ENCODE data around the gene XKR7. TPM values are rescaled to one million over a fixed set of nuclear protein-coding genes. Genes with fewer than 3 reads are reported as not detected.

Gene XKR7
- total and polyA plus RNA-seq, 2 donors (not counting 3 experiments of a cell fraction or from before 2014, with no cell fraction given) = 0.04 TPM; not detected in 1

- Histone ChIP-seq H3K4me3 (replicated peaks in 1 of 3; ENCODE audit: insufficient read depth in 1 of 3, low read depth in 1 of 3, low read length in 3 of 3) (no peak overlapping the region), H3K27ac (ENCODE audit: insufficient read depth, low read depth, low read length) (no peak overlapping the region), H3K27me3 (ENCODE audit: control insufficient read depth in 2 of 2, insufficient read depth in 2 of 2, low read length in 2 of 2) (peaks cover 3 to 8% of the 10 kb centered on the region in 2 experiments), H4K20me1 (replicated peaks; ENCODE audit: control insufficient read depth, extremely low read depth, insufficient read depth, low read length) (no peaks in the 10 kb centered on the region), H3K79me2 (ENCODE audit: control insufficient read depth, insufficient read depth, low read length) (no peaks in the 10 kb centered on the region), H3K9ac (replicated peaks; ENCODE audit: extremely low read depth, insufficient read depth, low read length) (no peak overlapping the region), H3K36me3 (ENCODE audit: control insufficient read depth in 2 of 2, extremely low read depth in 1 of 2, insufficient read depth in 2 of 2, low read length in 2 of 2) (no peaks in the 10 kb centered on the region), H3K9me1 (replicated peaks; ENCODE audit: control insufficient read depth, extremely low read depth, insufficient read depth, low read length) (no peaks in the 10 kb centered on the region), H3K4me1 (ENCODE audit: control insufficient read depth, extremely low read depth, insufficient read depth, low read length) (no peaks in the 10 kb centered on the region), H3K4me2 (ENCODE audit: insufficient read depth, low read length) (no peak overlapping the region), H3K9me3 (replicated peaks; ENCODE audit: control insufficient read depth, insufficient read depth, low read length) (no peaks in the 10 kb centered on the region), H2AFZ (ENCODE audit: low read depth, low read length) (no peak overlapping the region)
- intact Hi-C loops (cut with micrococcal nuclease) = no loop called here
- no TSS peak for BruUV-seq (replicated peaks)
- POLR2A ChIA-PET = no interaction called here
- CTCF ChIA-PET = interaction anchor here (1.0 to 1.2 kb wide), 2 partner anchors 24 to 51 kb away, joined by 3 read pairs; partner anchors contain the start of gene PDRG1
- FAIRE-seq (no peak), DNase-seq (ENCODE audit: low read depth, low spot score) (no peak)
- dilution Hi-C loops (cut with MboI; ENCODE audit: extremely low pct_ligation_motif_present, low sequenced_read_pairs) = no loop called here
- TF ChIP-seq JUN (IDR thresholded peaks at IDR 0.05; ENCODE audit: borderline replicate concordance, insufficient read depth, insufficient read length, low read depth) (no peak), FOS (IDR thresholded peaks at IDR 0.05; ENCODE audit: borderline replicate concordance, insufficient read depth, low read length) (no peak), GATA2 (IDR thresholded peaks at IDR 0.05; ENCODE audit: insufficient read depth, insufficient read length, low read depth, low read length) (no peak), POLR2AphosphoS5 (IDR thresholded peaks at IDR 0.05; ENCODE audit: insufficient read depth, low read depth, low read length) (no peak)
- TF ChIP-seq, protein P1, sequence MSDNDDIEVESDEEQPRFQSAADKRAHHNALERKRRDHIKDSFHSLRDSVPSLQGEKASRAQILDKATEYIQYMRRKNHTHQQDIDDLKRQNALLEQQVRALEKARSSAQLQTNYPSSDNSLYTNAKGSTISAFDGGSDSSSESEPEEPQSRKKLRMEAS (IDR thresholded peaks at IDR 0.05; ENCODE audit: insufficient read depth, insufficient read length) = no peak
Observed at GRCh38 chr20:31975874-31976273, 7.9 kb downstream of the XKR7 start.

DNA sequence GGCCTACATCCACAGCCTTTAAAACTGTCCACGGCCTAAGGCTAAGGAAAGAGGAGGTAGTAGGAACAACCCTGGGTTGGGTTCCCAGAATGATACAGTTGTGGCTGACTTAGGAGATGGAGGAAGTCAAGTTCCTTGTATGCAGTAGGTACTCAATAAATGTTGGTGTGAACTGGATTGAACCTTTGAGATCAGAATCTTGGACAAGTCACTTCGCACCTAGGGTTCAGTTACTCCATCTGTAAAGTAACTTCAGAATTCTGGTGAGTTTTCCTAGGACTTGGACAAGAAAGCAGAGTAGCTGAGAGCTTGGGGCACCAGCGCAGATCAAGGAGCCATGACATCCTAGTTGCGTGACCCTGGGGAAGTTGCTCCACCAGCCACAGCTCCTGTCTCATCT is 9.1 kb downstream of the XKR7 start:
- H3K79me2 ChIP-seq (ENCODE audit: control insufficient read depth, insufficient read depth, low read length) = no peaks in the 10 kb centered on the region
- POLR2A ChIA-PET = no interaction called here
- no peaks in the 10 kb centered on the region for H3K9me1 ChIP-seq (replicated peaks; ENCODE audit: control insufficient read depth, extremely low read depth, insufficient read depth, low read length)
- DNase-seq (ENCODE audit: low read depth, low spot score) (no peak), FAIRE-seq (no peak)
- H3K4me1 ChIP-seq (ENCODE audit: control insufficient read depth, extremely low read depth, insufficient read depth, low read length) = no peaks in the 10 kb centered on the region
- H3K4me3 ChIP-seq (replicated peaks in 1 of 3; ENCODE audit: insufficient read depth in 1 of 3, low read depth in 1 of 3, low read length in 3 of 3) = no peak overlapping the region
- H4K20me1 ChIP-seq (replicated peaks; ENCODE audit: control insufficient read depth, extremely low read depth, insufficient read depth, low read length) = no peaks in the 10 kb centered on the region
- no peaks in the 10 kb centered on the region for H3K9me3 ChIP-seq (replicated peaks; ENCODE audit: control insufficient read depth, insufficient read depth, low read length)
- H3K4me2 ChIP-seq (ENCODE audit: insufficient read depth, low read length) = no peak overlapping the region
- H3K9ac ChIP-seq (replicated peaks; ENCODE audit: extremely low read depth, insufficient read depth, low read length) = no peak overlapping the region
- no peak overlapping the region for H2AFZ ChIP-seq (ENCODE audit: low read depth, low read length)
- no peak for TF ChIP-seq POLR2A (IDR thresholded peaks at IDR 0.05; ENCODE audit: low read depth, low read length)
- TF ChIP-seq GATA2 (IDR thresholded peaks at IDR 0.05; ENCODE audit: insufficient read depth, insufficient read length, low read depth, low read length) = no peak
- TF ChIP-seq, protein P1 (IDR thresholded peaks at IDR 0.05; ENCODE audit: insufficient read depth, insufficient read length) = no peak
- no peak for TF ChIP-seq JUN (IDR thresholded peaks at IDR 0.05; ENCODE audit: borderline replicate concordance, insufficient read depth, insufficient read length, low read depth)
- TF ChIP-seq MYC (IDR thresholded peaks at IDR 0.05; ENCODE audit: low read depth, low read length) = no peak
- TF ChIP-seq FOS (IDR thresholded peaks at IDR 0.05; ENCODE audit: borderline replicate concordance, insufficient read depth, low read length) = no peak
- TF ChIP-seq EZH2 (IDR thresholded peaks at IDR 0.05; ENCODE audit: borderline replicate concordance, low read depth, low read length, severe bottlenecking) = no peak
- no peak for TF ChIP-seq POLR2AphosphoS5 (IDR thresholded peaks at IDR 0.05; ENCODE audit: insufficient read depth, low read depth, low read length)
- no peak for TF ChIP-seq CTCF (IDR thresholded peaks at IDR 0.05; ENCODE audit: extremely low read depth in 1 of 2, insufficient read depth in 1 of 2, low read depth in 1 of 2, low read length in 2 of 2)
- intact Hi-C loops (cut with micrococcal nuclease) = no loop called here
- CTCF ChIA-PET = no interaction called here
- H3K36me3 ChIP-seq (ENCODE audit: control insufficient read depth in 2 of 2, extremely low read depth in 1 of 2, insufficient read depth in 2 of 2, low read length in 2 of 2) = no peaks in the 10 kb centered on the region
- H3K27me3 ChIP-seq (ENCODE audit: control insufficient read depth in 2 of 2, insufficient read depth in 2 of 2, low read length in 2 of 2) = peaks cover 2 to 3% of the 10 kb centered on the region in 2 experiments
- H3K27ac ChIP-seq (ENCODE audit: insufficient read depth, low read depth, low read length) = no peak overlapping the region
- BruUV-seq (replicated peaks) = no TSS peak
- dilution Hi-C loops (cut with MboI; ENCODE audit: extremely low pct_ligation_motif_present, low sequenced_read_pairs) = no loop called here
